ENCODE data around the gene CNTRL.

DNA sequence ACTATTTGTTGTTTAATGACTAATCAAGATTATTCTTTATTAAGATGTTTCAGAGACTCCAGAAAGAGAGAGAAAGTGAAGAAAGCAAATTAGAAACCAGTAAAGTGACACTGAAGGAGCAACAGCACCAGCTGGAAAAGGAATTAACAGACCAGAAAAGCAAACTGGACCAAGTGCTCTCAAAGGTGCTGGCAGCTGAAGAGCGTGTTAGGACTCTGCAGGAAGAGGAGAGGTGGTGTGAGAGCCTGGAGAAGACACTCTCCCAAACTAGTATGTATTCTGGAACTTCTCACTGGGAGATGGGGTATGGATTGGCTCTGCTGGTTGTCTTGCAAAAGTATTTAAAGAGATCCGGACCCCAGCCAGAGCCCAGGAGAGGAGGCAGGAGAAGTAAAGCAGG, 93.3 kb downstream of the CNTRL start:
- TF ChIP-seq, protein P1, sequence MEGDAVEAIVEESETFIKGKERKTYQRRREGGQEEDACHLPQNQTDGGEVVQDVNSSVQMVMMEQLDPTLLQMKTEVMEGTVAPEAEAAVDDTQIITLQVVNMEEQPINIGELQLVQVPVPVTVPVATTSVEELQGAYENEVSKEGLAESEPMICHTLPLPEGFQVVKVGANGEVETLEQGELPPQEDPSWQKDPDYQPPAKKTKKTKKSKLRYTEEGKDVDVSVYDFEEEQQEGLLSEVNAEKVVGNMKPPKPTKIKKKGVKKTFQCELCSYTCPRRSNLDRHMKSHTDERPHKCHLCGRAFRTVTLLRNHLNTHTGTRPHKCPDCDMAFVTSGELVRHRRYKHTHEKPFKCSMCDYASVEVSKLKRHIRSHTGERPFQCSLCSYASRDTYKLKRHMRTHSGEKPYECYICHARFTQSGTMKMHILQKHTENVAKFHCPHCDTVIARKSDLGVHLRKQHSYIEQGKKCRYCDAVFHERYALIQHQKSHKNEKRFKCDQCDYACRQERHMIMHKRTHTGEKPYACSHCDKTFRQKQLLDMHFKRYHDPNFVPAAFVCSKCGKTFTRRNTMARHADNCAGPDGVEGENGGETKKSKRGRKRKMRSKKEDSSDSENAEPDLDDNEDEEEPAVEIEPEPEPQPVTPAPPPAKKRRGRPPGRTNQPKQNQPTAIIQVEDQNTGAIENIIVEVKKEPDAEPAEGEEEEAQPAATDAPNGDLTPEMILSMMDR (IDR thresholded peaks at IDR 0.05) = no peak
- TF ChIP-seq POLR2A (IDR thresholded peaks at IDR 0.05) = no peak

All from thyroid gland (tissue), 4 donors.